ENCODE results near the gene ABCA3.

The ABCA3 gene

GRCh38 chr16:2235234-2235651, 105.3 kb downstream of the ABCA3 start:
- no peak for DNase-seq (ENCODE audit: low spot score)

GRCh38 chr16:2234813-2235170, 105.7 kb downstream of the ABCA3 start:
- no peak for DNase-seq (ENCODE audit: low spot score)

GRCh38 chr16:2233872-2234812, 106.4 kb downstream of the ABCA3 start:
- no peak for DNase-seq (ENCODE audit: low spot score)

GRCh38 chr16:2233046-2233775, 107.3 kb downstream of the ABCA3 start:
- DNase-seq (ENCODE audit: low spot score) = no peak

GRCh38 chr16:2232094-2232990, 108.2 kb downstream of the ABCA3 start:
- no peak for DNase-seq (ENCODE audit: low spot score)

GRCh38 chr16:2231016-2231931, 109.3 kb downstream of the ABCA3 start:
- no peak for DNase-seq (ENCODE audit: low spot score)

- DNase-seq (ENCODE audit: low spot score) = no peak
These were observed 110.2 kb downstream of the ABCA3 start for GRCh38 chr16:2230376-2230775.

GRCh38 chr16:2229632-2230250, 110.8 kb downstream of the ABCA3 start:
- no peak for DNase-seq (ENCODE audit: low spot score)

GRCh38 chr16:2229091-2229490, 111.4 kb downstream of the ABCA3 start:
- no peak for DNase-seq (ENCODE audit: low spot score)

- DNase-seq (ENCODE audit: low spot score) = no peak
These were observed 112.2 kb downstream of the ABCA3 start for GRCh38 chr16:2228161-2228824.

- no peak for DNase-seq (ENCODE audit: low spot score)
These were observed 113.6 kb downstream of the ABCA3 start for GRCh38 chr16:2226918-2227317.

GRCh38 chr16:2226245-2226793, 114.2 kb downstream of the ABCA3 start:
- no peak for DNase-seq (ENCODE audit: low spot score)

Data from pons (tissue), 1 donor.